Fibroblast of mammary gland (primary cell): ENCODE results near the gene FAM222B.
"Not testable (repeated sequence)": the region's sequence is repeated elsewhere in the genome, so short reads cannot be mapped to it uniquely, and the experiment has no call there.

Experiments used
- DNase-seq: peaks from one replicate; pipeline ENCODE4 v3.0.0-alpha.2; 2010; ENCODE audit warnings: low read depth
- H3K4me3 ChIP-seq: 2 replicates; pipeline ENCODE4 v1.5.1; 2011; ENCODE audit warnings: low read depth, mild to moderate bottlenecking, low read length, moderate library complexity; ENCODE audit not compliant: control insufficient read depth
- TF ChIP-seq, protein P1 (sequence below): conservative IDR thresholded peaks from 2 replicates; pipeline ENCODE4 v1.5.1; 2011; ENCODE audit warnings: low read depth, low read length, inconsistent platforms; ENCODE audit not compliant: control insufficient read depth, insufficient read depth

FAM222B gene

GRCh38 chr17:28807925-28808634 is 34.5 kb downstream of the FAM222B start:
- DNase-seq = peak; percentile 96
- peak overlapping the region; percentile 15 for H3K4me3 ChIP-seq
- TF ChIP-seq, protein P1, sequence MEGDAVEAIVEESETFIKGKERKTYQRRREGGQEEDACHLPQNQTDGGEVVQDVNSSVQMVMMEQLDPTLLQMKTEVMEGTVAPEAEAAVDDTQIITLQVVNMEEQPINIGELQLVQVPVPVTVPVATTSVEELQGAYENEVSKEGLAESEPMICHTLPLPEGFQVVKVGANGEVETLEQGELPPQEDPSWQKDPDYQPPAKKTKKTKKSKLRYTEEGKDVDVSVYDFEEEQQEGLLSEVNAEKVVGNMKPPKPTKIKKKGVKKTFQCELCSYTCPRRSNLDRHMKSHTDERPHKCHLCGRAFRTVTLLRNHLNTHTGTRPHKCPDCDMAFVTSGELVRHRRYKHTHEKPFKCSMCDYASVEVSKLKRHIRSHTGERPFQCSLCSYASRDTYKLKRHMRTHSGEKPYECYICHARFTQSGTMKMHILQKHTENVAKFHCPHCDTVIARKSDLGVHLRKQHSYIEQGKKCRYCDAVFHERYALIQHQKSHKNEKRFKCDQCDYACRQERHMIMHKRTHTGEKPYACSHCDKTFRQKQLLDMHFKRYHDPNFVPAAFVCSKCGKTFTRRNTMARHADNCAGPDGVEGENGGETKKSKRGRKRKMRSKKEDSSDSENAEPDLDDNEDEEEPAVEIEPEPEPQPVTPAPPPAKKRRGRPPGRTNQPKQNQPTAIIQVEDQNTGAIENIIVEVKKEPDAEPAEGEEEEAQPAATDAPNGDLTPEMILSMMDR = no peak

DNA sequence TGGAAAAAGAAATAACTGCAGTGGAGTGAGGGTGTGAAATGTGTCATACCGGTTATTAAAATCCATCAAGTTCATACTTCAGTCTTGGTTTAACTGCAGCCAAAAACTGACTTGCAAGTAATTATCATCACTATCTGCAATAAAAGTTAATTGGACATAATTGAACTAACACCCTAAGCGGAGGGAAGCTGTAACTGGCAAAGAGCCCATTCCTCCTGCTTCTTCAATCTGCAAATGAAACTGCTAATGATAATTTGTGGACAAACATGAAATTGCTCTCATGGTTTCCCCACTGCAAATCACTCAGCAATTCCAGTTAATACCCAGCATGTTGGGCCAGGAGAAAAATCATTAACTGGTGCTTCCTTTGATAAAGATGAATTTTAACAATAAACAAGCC is 46.5 kb downstream of the FAM222B start:
- H3K4me3 ChIP-seq = no peak overlapping the region
- TF ChIP-seq, protein P1 = no peak
- no peak for DNase-seq

DNA sequence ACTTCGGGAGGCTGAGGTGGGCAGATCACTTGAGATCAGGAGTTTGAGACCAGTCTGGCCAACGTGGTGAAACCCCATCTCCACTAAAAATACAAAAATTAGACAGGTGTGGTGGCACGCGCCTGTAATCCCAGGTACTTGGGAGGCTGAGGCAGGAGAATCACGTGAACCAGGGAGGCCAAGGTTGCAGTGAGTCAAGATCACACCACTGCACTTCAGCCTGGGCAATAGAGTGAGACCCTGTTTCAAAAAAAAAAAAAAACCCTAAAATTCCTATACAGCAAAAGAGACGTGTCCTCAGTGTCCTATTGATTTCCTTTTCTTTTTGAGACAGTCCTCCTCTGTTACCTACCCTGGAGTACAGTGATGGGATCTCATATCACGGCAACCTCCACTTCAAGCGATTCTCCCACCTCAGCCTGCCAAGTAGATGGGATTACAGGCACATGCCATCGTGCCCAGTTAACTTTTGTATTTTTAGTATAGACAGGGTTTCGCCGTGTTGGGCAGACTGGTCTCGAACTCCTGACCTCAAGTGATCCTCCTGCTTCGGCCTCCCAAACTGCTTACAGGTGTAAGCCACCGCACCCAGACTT is 47.6 kb downstream of the FAM222B start:
- H3K4me3 ChIP-seq, DNase-seq: not testable (repeated sequence)

- TF ChIP-seq, protein P1 = no peak
- no peak overlapping the region for H3K4me3 ChIP-seq
- no peak for DNase-seq
Observed at GRCh38 chr17:28792877-28793661, 49.5 kb downstream of the FAM222B start.

DNA sequence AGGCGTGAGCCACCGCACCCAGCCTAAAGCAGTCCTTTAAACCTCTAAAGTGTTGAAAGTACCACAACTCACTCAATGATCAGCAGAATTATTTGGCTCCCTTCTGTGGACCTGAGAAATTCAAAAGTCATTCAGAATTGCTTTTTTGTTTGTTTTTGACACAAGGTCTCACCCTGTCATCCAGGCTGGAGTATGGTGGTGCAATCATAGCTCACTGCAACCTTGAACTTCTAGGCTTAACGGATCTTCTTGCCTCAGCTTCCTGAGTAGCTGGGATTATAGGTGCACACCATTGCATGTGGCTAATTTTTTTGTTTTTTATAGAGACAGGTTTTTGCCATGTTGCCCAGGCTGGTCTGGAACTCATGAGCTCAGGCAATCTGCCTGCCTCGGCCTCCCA is 54.5 kb downstream of the FAM222B start:
- H3K4me3 ChIP-seq = no peak overlapping the region
- DNase-seq = no peak
- TF ChIP-seq, protein P1 = no peak

DNA sequence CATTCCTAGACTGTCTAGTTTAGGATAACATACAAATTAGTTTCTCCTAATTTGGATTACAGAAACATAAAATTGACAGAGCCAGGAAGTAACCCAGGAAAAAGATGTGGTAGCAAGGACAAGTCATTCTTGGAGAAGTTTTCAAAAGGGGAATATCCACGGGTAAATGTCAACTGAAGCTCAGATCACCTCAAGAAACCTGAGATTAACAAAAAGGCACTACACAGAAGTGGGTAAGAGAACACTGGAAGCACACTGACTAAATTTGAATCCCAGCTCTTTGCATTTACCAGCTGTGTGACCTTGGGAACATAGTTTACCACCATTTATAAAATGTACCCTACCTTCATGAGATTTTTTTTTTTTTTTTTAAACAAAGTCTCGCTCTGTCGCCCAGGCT is 59.4 kb downstream of the FAM222B start:
- TF ChIP-seq, protein P1 = no peak
- H3K4me3 ChIP-seq = no peak overlapping the region
- DNase-seq = no peak

DNA sequence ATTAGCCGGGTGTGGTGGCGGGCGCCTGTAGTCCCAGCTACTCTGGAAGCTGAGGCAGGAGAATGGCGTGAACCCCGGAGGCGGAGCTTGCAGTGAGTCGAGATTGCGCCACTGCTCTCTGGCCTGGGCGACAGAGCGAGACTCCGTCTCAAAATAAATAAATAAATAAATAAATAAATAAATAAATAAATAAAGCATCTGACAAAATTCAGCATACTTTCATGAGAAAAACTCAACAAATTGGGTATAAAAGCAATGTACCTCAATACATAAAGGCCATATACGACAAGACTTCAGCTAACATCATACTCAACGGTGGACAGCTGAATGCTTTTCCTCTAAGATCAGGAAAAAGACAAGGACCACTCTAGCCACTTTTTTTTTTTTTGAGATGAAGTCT is 63.0 kb downstream of the FAM222B start:
- not testable (repeated sequence) for H3K4me3 ChIP-seq, DNase-seq

DNA sequence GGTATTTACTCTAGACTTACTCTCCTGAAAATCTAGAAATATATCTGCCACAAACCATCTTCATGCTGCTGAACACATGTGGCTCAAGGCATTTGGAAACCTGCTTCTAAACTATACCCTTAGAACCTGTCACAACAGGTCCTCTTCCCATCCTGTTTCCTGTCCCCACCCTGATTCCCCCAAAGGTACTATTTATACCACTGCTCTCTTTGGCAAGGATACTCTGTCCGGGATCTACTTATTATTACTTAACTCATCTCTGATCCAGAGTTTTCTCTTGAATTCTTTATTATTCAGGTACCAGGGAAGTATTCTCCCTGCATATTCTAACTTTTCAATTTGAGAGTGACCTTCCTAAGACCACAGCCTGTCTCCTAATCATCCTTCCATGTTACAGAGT is 65.4 kb downstream of the FAM222B start:
- no peak overlapping the region for H3K4me3 ChIP-seq
- DNase-seq = no peak
- TF ChIP-seq, protein P1 = no peak
